K562 (cell line): ENCODE results near the gene PTCD3. TPM values are rescaled to one million over a fixed set of nuclear protein-coding genes. Genes with fewer than 3 reads are reported as not detected.

ENCODE experiments used
- ATAC-seq: fragments of 200-7000 bp; cut with Tn5 transposase; 3 replicates; pipeline ENCODE4 v1.9.1; 2020; ENCODE audit warnings: moderate library complexity
- BruUV-seq: library from RNA; stranded (reverse); fragments of 400-500 nt; replicated peaks from 2 replicates; lab custom pipeline; 2021; lab: Mats Ljungman, UMichigan
- CTCF ChIA-PET: fragments of 300-600 bp; formaldehyde crosslinking; extraction: SDS; loops from one replicate; lab custom pipeline; 2021; ENCODE audit warnings: low intra/inter-chr PET ratio; lab: Yijun Ruan, JAX
- POLR2A ChIA-PET: fragments of 300-600, 350-650 bp; sonication (Branson Sonifier 250); formaldehyde crosslinking; extraction: SDS; loops from one replicate; lab custom pipeline; 2021; ENCODE audit warnings: antibody characterized with exemption, inconsistent platforms; lab: Yijun Ruan, JAX
- DNase-seq, 4 experiments: peaks; one replicate each; pipeline versions ENCODE4 v3.0.0 to v3.0.0-alpha.2; 2011 to 2018; ENCODE audit warnings: low spot score in 3 of 4, mixed read lengths in 3 of 4; ENCODE audit errors: extremely low read depth in 1 of 4
- FAIRE-seq: peaks from 2 replicates; lab custom pipeline; 2011; peaks lifted over from hg19 to GRCh38; lab: Jason Lieb, UNC
- H2AFZ ChIP-seq: 2 replicates; pipeline ENCODE4 v1.6.0; 2011; ENCODE audit warnings: low read depth, low read length, control low read depth, inconsistent platforms
- H3K27ac ChIP-seq: fragments of 200-600 bp; 3 replicates; pipeline ENCODE4 v1.8.0; 2011; ENCODE audit warnings: low read depth, mild to moderate bottlenecking, control low read depth, inconsistent platforms, low read length, moderate library complexity, mixed read lengths; ENCODE audit errors: extremely low read depth
- H3K27me3 ChIP-seq, 2 experiments: fragments of 300-600 bp in 1 of 2; 2 replicates in 1 of 2; 3 replicates in 1 of 2; pipeline versions ENCODE4 v1.6.0 to v1.8.0; 2011; ENCODE audit warnings: inconsistent platforms in 2 of 2, low read length in 2 of 2, mild to moderate bottlenecking in 1 of 2, mixed read lengths in 1 of 2, moderate library complexity in 1 of 2; ENCODE audit not compliant: control insufficient read depth in 2 of 2, insufficient read depth in 2 of 2
- H3K36me3 ChIP-seq: fragments of 300-600 bp; 3 replicates; pipeline ENCODE4 v1.8.0; 2011; ENCODE audit warnings: mild to moderate bottlenecking, low read length, inconsistent platforms; ENCODE audit not compliant: control insufficient read depth, insufficient read depth
- H3K4me1 ChIP-seq, 2 experiments: fragments of 200-600 bp in 1 of 2; replicated peaks in 1 of 2; 2 replicates in 1 of 2; 3 replicates in 1 of 2; pipeline versions ENCODE4 v1.5.1 to v1.8.0; 2011; ENCODE audit warnings: inconsistent platforms in 2 of 2, low read length in 2 of 2, mild to moderate bottlenecking in 1 of 2, mixed read lengths in 1 of 2, moderate library complexity in 1 of 2; ENCODE audit not compliant: control insufficient read depth in 2 of 2, insufficient read depth in 2 of 2
- H3K4me2 ChIP-seq: 2 replicates; pipeline ENCODE4 v1.6.1; 2011; ENCODE audit warnings: low read length, control low read depth, inconsistent platforms, mixed read lengths; ENCODE audit not compliant: insufficient read depth
- H3K4me3 ChIP-seq: fragments of 200-600 bp; sonication (generic), shearing (Covaris generic); 2 replicates; pipeline ENCODE4 v1.5.1; 2016; ENCODE audit warnings: control low read depth, inconsistent platforms
- H3K79me2 ChIP-seq: fragments of 200-600 bp; 3 replicates; pipeline ENCODE4 v1.8.0; 2011; ENCODE audit warnings: low read length, inconsistent platforms; ENCODE audit not compliant: control insufficient read depth, insufficient read depth
- H3K9ac ChIP-seq, 2 experiments: 2 replicates each; pipeline versions ENCODE4 v1.6.0 to v1.6.1; 2011; ENCODE audit warnings: low read depth in 2 of 2, low read length in 2 of 2, control low read depth in 1 of 2, inconsistent platforms in 1 of 2, mild to moderate bottlenecking in 1 of 2, mixed read lengths in 1 of 2; ENCODE audit not compliant: insufficient read depth in 1 of 2
- H3K9me1 ChIP-seq: one replicate; pipeline ENCODE4 v1.6.0; 2011; ENCODE audit warnings: inconsistent platforms, mild to moderate bottlenecking, low read length, moderate library complexity; ENCODE audit not compliant: control insufficient read depth, insufficient read depth
- H3K9me3 ChIP-seq: replicated peaks from 2 replicates; pipeline ENCODE4 v1.5.1; 2011; ENCODE audit warnings: low read depth, low read length, inconsistent platforms; ENCODE audit not compliant: control insufficient read depth, insufficient read depth
- H4K20me1 ChIP-seq: replicated peaks from 2 replicates; pipeline ENCODE4 v1.6.1; 2011; ENCODE audit warnings: low read length, inconsistent platforms, mixed read lengths; ENCODE audit not compliant: control insufficient read depth, insufficient read depth
- CBX5 ChIP-seq: IDR thresholded peaks from 2 replicates; pipeline ENCODE4 v1.6.1; 2014; ENCODE audit warnings: low read depth, borderline replicate concordance
- DMBX1 ChIP-seq: fragments of 250-450 bp; sonication (Bioruptor Pico); IDR thresholded peaks from 2 replicates; pipeline ENCODE4 v1.8.0; 2022; ENCODE audit warnings: inconsistent platforms, mild to moderate bottlenecking, moderate library complexity, borderline replicate concordance
- FOSL1 ChIP-seq: fragments of 200-800 bp; sonication (Bioruptor generic); conservative IDR thresholded peaks from 2 replicates; pipeline ENCODE4 v1.6.1; 2016; ENCODE audit warnings: missing genetic modification characterization, missing compliant biosample characterization
- HNRNPLL ChIP-seq: fragments of 200-400 bp; formaldehyde crosslinking; IDR thresholded peaks from 2 replicates; pipeline ENCODE4 v1.6.1; 2017; ENCODE audit warnings: low read length, low read depth, mild to moderate bottlenecking; ENCODE audit not compliant: poor library complexity, severe bottlenecking
- L3MBTL2 ChIP-seq: fragments of 450-650 bp; IDR thresholded peaks from 2 replicates; pipeline ENCODE4 v1.6.1; 2016; ENCODE audit warnings: mild to moderate bottlenecking, moderate library complexity
- MEF2A ChIP-seq: IDR thresholded peaks from 2 replicates; pipeline ENCODE4 v1.6.1; 2011; ENCODE audit warnings: low read depth, mild to moderate bottlenecking, low read length, moderate library complexity; ENCODE audit not compliant: control insufficient read depth
- NR3C1 ChIP-seq: sonication (generic); formaldehyde crosslinking; IDR thresholded peaks from 2 replicates; pipeline ENCODE4 v1.8.1; 2022; ENCODE audit warnings: missing genetic modification reagents
- PHTF2 ChIP-seq: fragments of 250-450 bp; sonication (Bioruptor Pico); IDR thresholded peaks from 2 replicates; pipeline ENCODE4 v1.5.0; 2021; ENCODE audit warnings: mild to moderate bottlenecking
- PTBP1 ChIP-seq: fragments of 200-400 bp; formaldehyde crosslinking; IDR thresholded peaks from 2 replicates; pipeline ENCODE4 v1.6.1; 2017; ENCODE audit warnings: low read depth, low read length
- PYGO2 ChIP-seq: fragments of 450-650 bp; IDR thresholded peaks from 2 replicates; pipeline ENCODE4 v1.6.1; 2016; ENCODE audit warnings: mild to moderate bottlenecking, missing genetic modification characterization, moderate library complexity, missing compliant biosample characterization
- RBM25 ChIP-seq: fragments of 200-400 bp; formaldehyde crosslinking; IDR thresholded peaks from 2 replicates; pipeline ENCODE4 v1.6.1; 2018; ENCODE audit warnings: low read length, low read depth, moderate library complexity; ENCODE audit not compliant: severe bottlenecking
- SIX5 ChIP-seq, 2 experiments: IDR thresholded peaks; 2 replicates each; pipeline ENCODE4 v1.6.1; 2011; ENCODE audit warnings: low read length in 2 of 2, borderline replicate concordance in 1 of 2, low read depth in 1 of 2, mild to moderate bottlenecking in 1 of 2, moderate library complexity in 1 of 2; ENCODE audit not compliant: insufficient read depth in 1 of 2
- ZBTB17 ChIP-seq: fragments of 450-650 bp; formaldehyde crosslinking; IDR thresholded peaks from 2 replicates; pipeline ENCODE4 v1.4.0; 2020; ENCODE audit warnings: mild to moderate bottlenecking
- ZKSCAN1 ChIP-seq: fragments of 150-350 bp; IDR thresholded peaks from 2 replicates; pipeline ENCODE4 v1.6.1; 2016; ENCODE audit warnings: low read depth, low read length
- WGBS: fragments of 100-300 bp; shearing (Covaris generic); methylation state at CpG from one replicate; pipeline ENCODE4 v1.1.6; 2016; ENCODE audit warnings: low coverage, mixed read lengths; ENCODE audit not compliant: insufficient coverage; ENCODE audit errors: missing lambda C conversion rate; 5-methylcytosine and 5-hydroxymethylcytosine counted together
- in situ Hi-C: fragments of 300-500 bp; cut with MboI; formaldehyde crosslinking; loops from 4 replicates; pipeline ENCODE4 v1.15.0; 2018; ENCODE audit warnings: inconsistent platforms, mixed read lengths
- intact Hi-C: fragments of 100-400 bp; cut with micrococcal nuclease; formaldehyde crosslinking; loops from 2 replicates; pipeline ENCODE4 v1.14.2; 2022
- polyA plus RNA-seq, 8 experiments: library from polyadenylated mRNA; depleted of rRNA in 4 of 8; stranded (reverse) in 5 of 8; unstranded in 3 of 8; fragments of >200 nt; fragmentation: Nextera tagmentation in 2 of 8; fragmentation: Illumina TruSeq in 1 of 8; extraction: Ambion mirVana in 2 of 8; extraction: Trizol in 1 of 8; gene quantifications; 2 replicates each; pipeline versions ENCODE4 v1.2.1 to v1.2.3, GENCODE V29; 2011 to 2014; ENCODE audit warnings: inconsistent platforms in 1 of 8, missing spikeins in 1 of 8
- total RNA-seq, 7 experiments: library from RNA; depleted of rRNA in 6 of 7; stranded (reverse); fragments of >200 nt in 6 of 7; fragmentation: Illumina TruSeq in 2 of 7; extraction: Trizol in 2 of 7; gene quantifications; 2 replicates each; pipeline versions ENCODE4 v1.2.1 to v1.2.3, GENCODE V29; 2011 to 2021; ENCODE audit warnings: low replicate concordance in 1 of 7
- TF ChIP-seq, protein P1 (sequence below): sonication (generic); formaldehyde crosslinking; IDR thresholded peaks from 2 replicates; pipeline ENCODE4 v1.5.0; 2020; ENCODE audit warnings: missing genetic modification reagents

PTCD3 gene
- total and polyA plus RNA-seq, 9 of the 15 experiments (the other 6 are each of a cell fraction or from before 2014, with no cell fraction given) = 65.2 to 241 (median 172) TPM

GRCh38 chr2:86102157-86102556 lies 3.9 kb upstream of the PTCD3 start:
- Histone ChIP-seq H3K27ac (no peak overlapping the region), H4K20me1 (peaks cover 7% of the 10 kb centered on the region; the same call in 1 of the 2 replicates)
- no peak for TF ChIP-seq CBX5
- peak; percentile 48 for TF ChIP-seq RBM25
- TF ChIP-seq, all 486 proteins: peak for 1
- POLR2A ChIA-PET = no interaction called here
- no peaks in the 10 kb centered on the region for H3K9me1 ChIP-seq
- ATAC-seq (no peak), FAIRE-seq (no peak), DNase-seq (no peak)
- peaks cover 96% of the 10 kb centered on the region for H3K79me2 ChIP-seq
- BruUV-seq = no TSS peak
- H3K9ac ChIP-seq = no peak overlapping the region
- H3K36me3 ChIP-seq = peaks cover 75% of the 10 kb centered on the region
- in situ Hi-C loops (no loop called here), intact Hi-C loops (loop anchor here (10.0 kb wide), 1 partner anchor 687 kb away; the partner anchor contains the start of genes CAPG and SH2D6)
- peaks cover 0 to 11% of the 10 kb centered on the region in 2 experiments; a peak in 3 of 5 replicates for H3K4me1 ChIP-seq
- H3K9me3 ChIP-seq = no peaks in the 10 kb centered on the region
- H2AFZ ChIP-seq = no peak overlapping the region
- no peak overlapping the region for H3K4me3 ChIP-seq
- CTCF ChIA-PET = no interaction called here
- no peaks in the 10 kb centered on the region for H3K27me3 ChIP-seq
- H3K4me2 ChIP-seq = no peak overlapping the region

GRCh38 chr2:86105252-86105968 lies 625 bp upstream of the PTCD3 start, which contains the start of gene POLR1A:
TSS of gene POLR1A (minus strand) at chr2:86105886. CDS start at chr2:86105776, 110 bp downstream.
- ATAC-seq (peak; percentile 95), DNase-seq (peak; percentile 65 to 92 (median 73)), FAIRE-seq (no peak)
- peak within 1 kb of the TSS; percentile 98 for H2AFZ ChIP-seq
- CTCF ChIA-PET = no interaction called here
- in situ Hi-C loops = no loop called here
- H3K4me3 ChIP-seq = peak within 1 kb of the TSS; percentile 72
- no peaks in the 10 kb centered on the region for H3K27me3 ChIP-seq
- peaks cover 0 to 17% of the 10 kb centered on the region in 2 experiments; a peak in 2 of 5 replicates for H3K4me1 ChIP-seq
- peak within 1 kb of the TSS; percentile 92 to 98 for H3K9ac ChIP-seq
- H3K4me2 ChIP-seq = peak within 1 kb of the TSS; percentile 93
- H4K20me1 ChIP-seq = peaks cover 7% of the 10 kb centered on the region; the same call in 1 of the 2 replicates
- H3K9me3 ChIP-seq = no peaks in the 10 kb centered on the region
- peaks cover 99% of the 10 kb centered on the region for H3K79me2 ChIP-seq
- H3K36me3 ChIP-seq = peaks cover 72% of the 10 kb centered on the region
- BruUV-seq = no TSS peak
- H3K9me1 ChIP-seq = no peaks in the 10 kb centered on the region
- POLR2A ChIA-PET = interaction anchor here (0.6 to 2.1 kb wide), 18 partner anchors 9 to 208 kb away, joined by 3 to 19 read pairs (median 4); partner anchors contain the start of gene IMMT
- under 1% methylated on average over 38 of the region's 38 CpGs for WGBS
- intact Hi-C loops = loop anchor here (10.0 kb wide), 1 partner anchor 691 kb away; the partner anchor contains the start of genes CAPG and SH2D6
- H3K27ac ChIP-seq = peak within 1 kb of the TSS; percentile 82
- TF ChIP-seq NR3C1 (CRISPR knock-in tag) (no peak), MEF2A (no peak), ZBTB17 (CRISPR knock-in tag) (0 out of 2 replicates have a peak, but pooled peaks have one; percentile 10), PYGO2 (no peak), SIX5 (IDR thresholded peaks at IDR 0.05; ENCODE audit: borderline replicate concordance in 1 of 2, insufficient read depth in 1 of 2, low read depth in 1 of 2, low read length in 2 of 2) (peak; percentile 89 to 92), HNRNPLL (peak; percentile 100), PTBP1 (no peak), ZKSCAN1 (no peak), DMBX1 (CRISPR knock-in tag) (no peak), L3MBTL2 (peak; percentile 66), PHTF2 (CRISPR knock-in tag) (no peak), FOSL1 (tag) (peak; percentile 27; the same call in 1 of the 2 replicates)
- TF ChIP-seq, protein P1, sequence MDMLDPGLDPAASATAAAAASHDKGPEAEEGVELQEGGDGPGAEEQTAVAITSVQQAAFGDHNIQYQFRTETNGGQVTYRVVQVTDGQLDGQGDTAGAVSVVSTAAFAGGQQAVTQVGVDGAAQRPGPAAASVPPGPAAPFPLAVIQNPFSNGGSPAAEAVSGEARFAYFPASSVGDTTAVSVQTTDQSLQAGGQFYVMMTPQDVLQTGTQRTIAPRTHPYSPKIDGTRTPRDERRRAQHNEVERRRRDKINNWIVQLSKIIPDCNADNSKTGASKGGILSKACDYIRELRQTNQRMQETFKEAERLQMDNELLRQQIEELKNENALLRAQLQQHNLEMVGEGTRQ = peak; percentile 10; the same call in 1 of the 2 replicates
